Measurements from ENCODE around the gene HABP2. TPM values are rescaled to one million over a fixed set of nuclear protein-coding genes. Genes with fewer than 3 reads are reported as not detected.

The HABP2 gene
- total RNA-seq, 1 experiment from 2014 or later: not detected

GRCh38 chr10:113517165-113517900 lies 35.5 kb upstream of the HABP2 start:
- no peak overlapping the region for H3K4me3 ChIP-seq (ENCODE audit: low read length)
- no peaks in the 10 kb centered on the region for H3K79me2 ChIP-seq (ENCODE audit: low read length)
- no peak overlapping the region for H3K4me2 ChIP-seq (ENCODE audit: low read depth, low read length, poor library complexity, severe bottlenecking)
- peaks cover 5% of the 10 kb centered on the region; the same call in 1 of the 2 replicates for H4K20me1 ChIP-seq (ENCODE audit: insufficient read depth, low read depth, low read length)
- H3K27me3 ChIP-seq (ENCODE audit: low read length): no peaks in the 10 kb centered on the region
- no peaks in the 10 kb centered on the region for H3K9me2 ChIP-seq (replicated peaks; ENCODE audit: insufficient read depth, low read length)
- H3K9ac ChIP-seq (ENCODE audit: low read length): no peak overlapping the region
- H3K4me1 ChIP-seq (ENCODE audit: low read length): no peaks in the 10 kb centered on the region
- no peak for DNase-seq
- no peak overlapping the region for H2AFZ ChIP-seq (ENCODE audit: low read length)
- no peak overlapping the region for H3K27ac ChIP-seq (ENCODE audit: low read length)
- H3K9me3 ChIP-seq (ENCODE audit: low read length): no peaks in the 10 kb centered on the region
- H3K36me3 ChIP-seq (ENCODE audit: insufficient read depth, low read length): no peaks in the 10 kb centered on the region

- H3K27me3 ChIP-seq (ENCODE audit: low read length): no peaks in the 10 kb centered on the region
- H4K20me1 ChIP-seq (ENCODE audit: insufficient read depth, low read depth, low read length): peaks cover 5% of the 10 kb centered on the region; the same call in 1 of the 2 replicates
- no peak for DNase-seq
- no peaks in the 10 kb centered on the region for H3K79me2 ChIP-seq (ENCODE audit: low read length)
- no peaks in the 10 kb centered on the region for H3K36me3 ChIP-seq (ENCODE audit: insufficient read depth, low read length)
- H3K27ac ChIP-seq (ENCODE audit: low read length): no peak overlapping the region
- H3K4me2 ChIP-seq (ENCODE audit: low read depth, low read length, poor library complexity, severe bottlenecking): no peak overlapping the region
- no peaks in the 10 kb centered on the region for H3K9me3 ChIP-seq (ENCODE audit: low read length)
- no peak overlapping the region for H3K9ac ChIP-seq (ENCODE audit: low read length)
- H3K9me2 ChIP-seq (replicated peaks; ENCODE audit: insufficient read depth, low read length): no peaks in the 10 kb centered on the region
- H3K4me3 ChIP-seq (ENCODE audit: low read length): no peak overlapping the region
- no peaks in the 10 kb centered on the region for H3K4me1 ChIP-seq (ENCODE audit: low read length)
- no peak overlapping the region for H2AFZ ChIP-seq (ENCODE audit: low read length)
Measured at GRCh38 chr10:113517901-113518260, 35.0 kb upstream of the HABP2 start.

- no peak overlapping the region for H3K4me3 ChIP-seq (ENCODE audit: low read length)
- H3K27me3 ChIP-seq (ENCODE audit: low read length): no peaks in the 10 kb centered on the region
- peaks cover 5% of the 10 kb centered on the region; the same call in 1 of the 2 replicates for H4K20me1 ChIP-seq (ENCODE audit: insufficient read depth, low read depth, low read length)
- no peak overlapping the region for H3K27ac ChIP-seq (ENCODE audit: low read length)
- H3K36me3 ChIP-seq (ENCODE audit: insufficient read depth, low read length): no peaks in the 10 kb centered on the region
- H3K9me3 ChIP-seq (ENCODE audit: low read length): no peaks in the 10 kb centered on the region
- H3K9ac ChIP-seq (ENCODE audit: low read length): no peak overlapping the region
- H3K9me2 ChIP-seq (replicated peaks; ENCODE audit: insufficient read depth, low read length): no peaks in the 10 kb centered on the region
- no peaks in the 10 kb centered on the region for H3K79me2 ChIP-seq (ENCODE audit: low read length)
- no peak overlapping the region for H2AFZ ChIP-seq (ENCODE audit: low read length)
- H3K4me2 ChIP-seq (ENCODE audit: low read depth, low read length, poor library complexity, severe bottlenecking): no peak overlapping the region
- no peaks in the 10 kb centered on the region for H3K4me1 ChIP-seq (ENCODE audit: low read length)
- DNase-seq: no peak
Measured at GRCh38 chr10:113518415-113518814, 34.4 kb upstream of the HABP2 start.

- Histone ChIP-seq H3K27ac (ENCODE audit: low read length) (no peak overlapping the region), H4K20me1 (ENCODE audit: insufficient read depth, low read depth, low read length) (peaks cover 5% of the 10 kb centered on the region; the same call in 1 of the 2 replicates), H3K79me2 (ENCODE audit: low read length) (no peaks in the 10 kb centered on the region), H3K27me3 (ENCODE audit: low read length) (no peaks in the 10 kb centered on the region), H3K4me2 (ENCODE audit: low read depth, low read length, poor library complexity, severe bottlenecking) (no peak overlapping the region), H2AFZ (ENCODE audit: low read length) (no peak overlapping the region), H3K4me1 (ENCODE audit: low read length) (no peaks in the 10 kb centered on the region), H3K36me3 (ENCODE audit: insufficient read depth, low read length) (no peaks in the 10 kb centered on the region), H3K9ac (ENCODE audit: low read length) (no peak overlapping the region), H3K9me3 (ENCODE audit: low read length) (no peaks in the 10 kb centered on the region), H3K9me2 (replicated peaks; ENCODE audit: insufficient read depth, low read length) (no peaks in the 10 kb centered on the region), H3K4me3 (ENCODE audit: low read length) (no peak overlapping the region)
- DNase-seq: no peak
Measured at GRCh38 chr10:113518816-113519591, 33.8 kb upstream of the HABP2 start.

- Histone ChIP-seq H3K4me1 (ENCODE audit: low read length) (no peaks in the 10 kb centered on the region), H3K9me3 (ENCODE audit: low read length) (no peaks in the 10 kb centered on the region), H3K4me2 (ENCODE audit: low read depth, low read length, poor library complexity, severe bottlenecking) (no peak overlapping the region), H3K27ac (ENCODE audit: low read length) (no peak overlapping the region), H3K9me2 (replicated peaks; ENCODE audit: insufficient read depth, low read length) (no peaks in the 10 kb centered on the region), H3K4me3 (ENCODE audit: low read length) (no peak overlapping the region), H2AFZ (ENCODE audit: low read length) (no peak overlapping the region), H3K36me3 (ENCODE audit: insufficient read depth, low read length) (no peaks in the 10 kb centered on the region), H4K20me1 (ENCODE audit: insufficient read depth, low read depth, low read length) (peaks cover 5% of the 10 kb centered on the region; the same call in 1 of the 2 replicates), H3K9ac (ENCODE audit: low read length) (no peak overlapping the region), H3K79me2 (ENCODE audit: low read length) (no peaks in the 10 kb centered on the region), H3K27me3 (ENCODE audit: low read length) (no peaks in the 10 kb centered on the region)
- DNase-seq: no peak
Measured at GRCh38 chr10:113519681-113520115, 33.2 kb upstream of the HABP2 start.

GRCh38 chr10:113520261-113520660 lies 32.6 kb upstream of the HABP2 start:
- no peak overlapping the region for H3K27ac ChIP-seq (ENCODE audit: low read length)
- H3K4me1 ChIP-seq (ENCODE audit: low read length): no peaks in the 10 kb centered on the region
- H3K27me3 ChIP-seq (ENCODE audit: low read length): no peaks in the 10 kb centered on the region
- no peak for DNase-seq
- no peaks in the 10 kb centered on the region for H3K79me2 ChIP-seq (ENCODE audit: low read length)
- no peaks in the 10 kb centered on the region for H3K9me3 ChIP-seq (ENCODE audit: low read length)
- no peak overlapping the region for H3K9ac ChIP-seq (ENCODE audit: low read length)
- no peaks in the 10 kb centered on the region for H3K36me3 ChIP-seq (ENCODE audit: insufficient read depth, low read length)
- no peaks in the 10 kb centered on the region for H3K9me2 ChIP-seq (replicated peaks; ENCODE audit: insufficient read depth, low read length)
- H3K4me2 ChIP-seq (ENCODE audit: low read depth, low read length, poor library complexity, severe bottlenecking): no peak overlapping the region
- no peak overlapping the region for H3K4me3 ChIP-seq (ENCODE audit: low read length)
- peaks cover 5% of the 10 kb centered on the region; the same call in 1 of the 2 replicates for H4K20me1 ChIP-seq (ENCODE audit: insufficient read depth, low read depth, low read length)
- H2AFZ ChIP-seq (ENCODE audit: low read length): no peak overlapping the region

- no peak overlapping the region for H3K9ac ChIP-seq (ENCODE audit: low read length)
- peaks cover 5% of the 10 kb centered on the region; the same call in 1 of the 2 replicates for H4K20me1 ChIP-seq (ENCODE audit: insufficient read depth, low read depth, low read length)
- H3K9me2 ChIP-seq (replicated peaks; ENCODE audit: insufficient read depth, low read length): no peaks in the 10 kb centered on the region
- no peaks in the 10 kb centered on the region for H3K36me3 ChIP-seq (ENCODE audit: insufficient read depth, low read length)
- H3K4me3 ChIP-seq (ENCODE audit: low read length): no peak overlapping the region
- H2AFZ ChIP-seq (ENCODE audit: low read length): no peak overlapping the region
- no peaks in the 10 kb centered on the region for H3K79me2 ChIP-seq (ENCODE audit: low read length)
- H3K9me3 ChIP-seq (ENCODE audit: low read length): no peaks in the 10 kb centered on the region
- no peak overlapping the region for H3K4me2 ChIP-seq (ENCODE audit: low read depth, low read length, poor library complexity, severe bottlenecking)
- peak; percentile 85 for DNase-seq
- no peaks in the 10 kb centered on the region for H3K27me3 ChIP-seq (ENCODE audit: low read length)
- H3K4me1 ChIP-seq (ENCODE audit: low read length): no peaks in the 10 kb centered on the region
- H3K27ac ChIP-seq (ENCODE audit: low read length): no peak overlapping the region
Measured at GRCh38 chr10:113520690-113521474, 32.0 kb upstream of the HABP2 start.

GRCh38 chr10:113521475-113521795 lies 31.4 kb upstream of the HABP2 start:
- Histone ChIP-seq H3K27ac (ENCODE audit: low read length) (no peak overlapping the region), H3K4me1 (ENCODE audit: low read length) (no peaks in the 10 kb centered on the region), H3K4me3 (ENCODE audit: low read length) (no peak overlapping the region), H3K4me2 (ENCODE audit: low read depth, low read length, poor library complexity, severe bottlenecking) (no peak overlapping the region), H3K9me3 (ENCODE audit: low read length) (no peaks in the 10 kb centered on the region), H3K9ac (ENCODE audit: low read length) (no peak overlapping the region), H4K20me1 (ENCODE audit: insufficient read depth, low read depth, low read length) (peaks cover 5% of the 10 kb centered on the region; the same call in 1 of the 2 replicates), H3K36me3 (ENCODE audit: insufficient read depth, low read length) (no peaks in the 10 kb centered on the region), H3K79me2 (ENCODE audit: low read length) (no peaks in the 10 kb centered on the region), H2AFZ (ENCODE audit: low read length) (no peak overlapping the region), H3K27me3 (ENCODE audit: low read length) (no peaks in the 10 kb centered on the region), H3K9me2 (replicated peaks; ENCODE audit: insufficient read depth, low read length) (no peaks in the 10 kb centered on the region)
- no peak for DNase-seq

Measured in Karpas-422 (cell line).